Astrocyte of the cerebellum (primary cell): ENCODE measurements around the gene TNFRSF4.
A peak's percentile ranks its signal among the peaks of the same experiment; 100 is the strongest.

Experiments used
- DNase-seq: peaks from one replicate; pipeline ENCODE4 v3.0.0-alpha.2; 2011; ENCODE audit warnings: low read depth
- H3K4me3 ChIP-seq: 2 replicates; pipeline ENCODE4 v1.5.1; 2011; ENCODE audit warnings: mild to moderate bottlenecking, low read depth, low read length, moderate library complexity
- CTCF ChIP-seq: IDR thresholded peaks from 2 replicates; pipeline ENCODE4 v1.5.1; 2012; ENCODE audit warnings: low read length, low read depth, moderate library complexity, mild to moderate bottlenecking; ENCODE audit errors: missing control alignments
- in situ Hi-C: cut with HindIII; loops from 2 replicates; pipeline ENCODE4 v1.10.0; 2017; ENCODE audit warnings: low sequenced_read_pairs

The TNFRSF4 gene

GRCh38 chr1:1232796-1233566, 19.0 kb upstream of the TNFRSF4 start:
- no peak for TF ChIP-seq CTCF
- DNase-seq = no peak
- in situ Hi-C loops = no loop called here
- no peak overlapping the region for H3K4me3 ChIP-seq

DNA sequence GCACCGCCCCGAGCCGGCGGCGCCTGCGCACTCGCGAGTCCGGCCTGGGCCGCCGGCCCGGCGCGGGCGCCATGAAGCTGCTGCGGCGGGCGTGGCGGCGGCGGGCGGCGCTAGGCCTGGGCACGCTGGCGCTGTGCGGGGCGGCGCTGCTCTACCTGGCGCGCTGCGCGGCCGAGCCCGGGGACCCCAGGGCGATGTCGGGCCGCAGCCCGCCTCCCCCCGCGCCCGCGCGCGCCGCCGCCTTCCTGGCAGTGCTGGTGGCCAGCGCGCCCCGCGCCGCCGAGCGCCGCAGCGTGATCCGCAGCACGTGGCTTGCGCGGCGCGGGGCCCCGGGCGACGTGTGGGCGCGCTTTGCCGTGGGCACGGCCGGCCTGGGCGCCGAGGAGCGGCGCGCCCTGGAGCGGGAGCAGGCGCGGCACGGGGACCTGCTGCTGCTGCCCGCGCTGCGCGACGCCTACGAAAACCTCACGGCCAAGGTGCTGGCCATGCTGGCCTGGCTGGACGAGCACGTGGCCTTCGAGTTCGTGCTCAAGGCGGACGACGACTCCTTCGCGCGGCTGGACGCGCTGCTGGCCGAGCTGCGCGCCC, 18.3 kb upstream of the TNFRSF4 start, which contains the start of gene B3GALT6:
B3GALT6 (plus strand) TSS at position 30 of the 588 bp plus-strand sequence; CDS start at position 72, 42 bp downstream.
- DNase-seq = no peak
- in situ Hi-C loops = no loop called here
- no peak for TF ChIP-seq CTCF
- peak within 1 kb of the TSS; percentile 86 for H3K4me3 ChIP-seq

DNA sequence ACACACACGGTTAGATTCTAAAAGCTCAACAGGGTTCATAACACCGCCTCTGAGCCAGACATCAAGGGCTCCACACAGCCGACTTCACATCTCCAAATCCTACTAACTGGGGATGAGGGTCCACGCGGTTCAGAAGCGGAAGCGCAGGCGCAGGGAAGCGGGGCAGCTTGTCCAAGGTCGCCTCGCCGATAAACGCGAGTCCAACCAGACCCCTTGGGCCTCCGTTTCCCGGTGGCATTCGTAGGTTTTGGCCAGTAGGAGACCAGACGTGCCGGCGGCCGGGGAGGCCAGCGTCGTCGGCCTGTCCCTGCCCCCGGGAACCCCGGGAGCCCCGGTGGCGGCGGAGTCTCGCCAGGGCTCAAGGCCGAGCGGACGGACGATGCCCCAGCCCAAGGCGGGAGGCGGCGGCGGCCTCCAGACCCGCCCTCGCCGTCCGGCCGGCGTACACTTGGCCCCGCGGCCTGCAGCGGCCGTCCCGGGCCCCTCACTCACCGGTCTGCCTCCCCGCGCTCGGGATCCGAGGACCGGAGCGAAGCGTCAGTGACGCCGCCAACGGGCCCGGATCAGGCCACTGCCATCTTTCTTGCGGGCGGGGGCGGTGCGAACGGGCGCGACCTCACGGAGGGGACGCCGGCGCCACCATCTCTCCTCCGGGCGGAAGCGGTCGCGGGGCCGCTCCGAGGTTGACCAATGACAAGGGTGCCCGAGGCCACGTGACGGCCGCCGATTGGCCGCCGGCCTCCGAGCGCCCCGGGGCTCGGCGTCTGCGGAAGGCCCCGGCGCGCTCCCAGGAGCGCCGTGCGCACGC, 17.7 kb upstream of the TNFRSF4 start, which contains the start of gene SDF4:
SDF4 (minus strand) TSS at position 602 of the 808 bp plus-strand sequence. CDS start 3,229 bp downstream, outside the sequence.
- H3K4me3 ChIP-seq = peak within 1 kb of the TSS; percentile 86
- peak; percentile 90 for DNase-seq
- no peak for TF ChIP-seq CTCF
- in situ Hi-C loops = no loop called here

- peak overlapping the region; percentile 86 for H3K4me3 ChIP-seq
- DNase-seq = peak; percentile 23
- in situ Hi-C loops = no loop called here
- peak; percentile 37 for TF ChIP-seq CTCF
Observed at GRCh38 chr1:1230656-1231399, 16.9 kb upstream of the TNFRSF4 start.

DNA sequence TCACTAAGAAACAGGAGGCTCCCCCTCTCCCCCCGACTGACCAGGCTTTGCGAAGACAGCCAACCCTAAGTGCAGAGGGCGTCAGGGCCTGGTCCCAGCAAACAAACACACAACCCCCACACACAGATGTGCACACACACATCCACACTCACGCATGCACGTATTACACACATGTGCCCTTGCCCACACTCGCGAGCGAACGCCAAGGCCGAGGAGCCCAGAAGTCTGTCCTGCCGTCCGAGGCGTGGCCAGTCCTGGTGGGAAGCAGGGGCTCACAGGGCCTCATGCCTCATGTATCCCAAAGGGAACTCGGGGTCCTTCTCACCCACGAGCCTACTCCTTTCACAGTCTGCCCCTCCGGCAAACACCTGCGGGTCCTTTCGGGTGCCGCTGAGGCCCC, 15.8 kb upstream of the TNFRSF4 start:
- no peak for TF ChIP-seq CTCF
- in situ Hi-C loops = no loop called here
- no peak overlapping the region for H3K4me3 ChIP-seq
- no peak for DNase-seq
